Astrocyte of the spinal cord (primary cell): Measurements from ENCODE around the gene TRIM41.

Experiments
- DNase-seq: peaks from one replicate; pipeline ENCODE4 v3.0.0; 2011; ENCODE audit warnings: low read depth, low spot score
- H3K4me3 ChIP-seq: 2 replicates; pipeline ENCODE4 v1.5.1; 2011; ENCODE audit warnings: low read depth, mild to moderate bottlenecking, low read length, moderate library complexity
- CTCF ChIP-seq: IDR thresholded peaks from 2 replicates; pipeline ENCODE4 v1.5.1; 2012; ENCODE audit warnings: low read depth, mild to moderate bottlenecking, low read length, inconsistent platforms
- in situ Hi-C: cut with HindIII; loops from 2 replicates; pipeline ENCODE4 v1.10.0; 2017; ENCODE audit warnings: low sequenced_read_pairs

TRIM41 gene

GRCh38 chr5:181193656-181194055 lies 29.4 kb upstream of the TRIM41 start:
- no peak for DNase-seq

GRCh38 chr5:181194489-181195248 lies 28.4 kb upstream of the TRIM41 start:
- DNase-seq: no peak
- TF ChIP-seq CTCF: no peak
- in situ Hi-C loops: no loop called here
- no peak overlapping the region for H3K4me3 ChIP-seq

More at GRCh38 chr5:181193656-181194055, 29.4 kb upstream of the TRIM41 start:
- TF ChIP-seq CTCF: no peak
- in situ Hi-C loops: no loop called here
- H3K4me3 ChIP-seq: no peak overlapping the region

GRCh38 chr5:181195249-181195761 lies 27.8 kb upstream of the TRIM41 start:
- H3K4me3 ChIP-seq: no peak overlapping the region
- no peak for TF ChIP-seq CTCF
- no peak for DNase-seq
- in situ Hi-C loops: no loop called here

- H3K4me3 ChIP-seq: no peak overlapping the region
- TF ChIP-seq CTCF: no peak
- in situ Hi-C loops: no loop called here
- DNase-seq: no peak
These were observed 25.6 kb upstream of the TRIM41 start for GRCh38 chr5:181197326-181197951.

GRCh38 chr5:181198106-181198685 lies 24.9 kb upstream of the TRIM41 start:
- no peak for DNase-seq
- in situ Hi-C loops: no loop called here
- H3K4me3 ChIP-seq: no peak overlapping the region
- TF ChIP-seq CTCF: no peak

GRCh38 chr5:181198905-181199519 lies 24.1 kb upstream of the TRIM41 start:
- no peak for DNase-seq
- no peak overlapping the region for H3K4me3 ChIP-seq
- in situ Hi-C loops: no loop called here
- TF ChIP-seq CTCF: no peak
